GM21717 (cell line): Measurements from ENCODE around the gene COLQ.
"Not testable (repeated sequence)": the region's sequence is repeated elsewhere in the genome, so short reads cannot be mapped to it uniquely, and the experiment has no call there.

Experiments
- ATAC-seq: cut with Tn5 transposase; IDR thresholded peaks from one replicate; pipeline ENCODE4 v1.9.1; 2021; ENCODE audit warnings: mild to moderate bottlenecking, moderate library complexity; ENCODE audit not compliant: unreplicated experiment

The COLQ gene

GRCh38 chr3:15493436-15493835 is 28.1 kb downstream of the COLQ start:
- no peak for ATAC-seq

GRCh38 chr3:15492847-15493360 is 28.6 kb downstream of the COLQ start:
- no peak for ATAC-seq

GRCh38 chr3:15491143-15491542 is 30.4 kb downstream of the COLQ start:
- ATAC-seq: no peak

GRCh38 chr3:15490158-15490557 is 31.3 kb downstream of the COLQ start:
- ATAC-seq: no peak

GRCh38 chr3:15488002-15488401 is 33.5 kb downstream of the COLQ start:
- no peak for ATAC-seq

GRCh38 chr3:15486979-15487378 is 34.5 kb downstream of the COLQ start:
- ATAC-seq: no peak

- ATAC-seq: no peak
These were observed 35.5 kb downstream of the COLQ start for GRCh38 chr3:15486020-15486419.

- ATAC-seq: not testable (repeated sequence)
These were observed 37.0 kb downstream of the COLQ start for GRCh38 chr3:15484551-15484950.

GRCh38 chr3:15479400-15480224 is 41.9 kb downstream of the COLQ start:
- no peak for ATAC-seq

- ATAC-seq: no peak
These were observed 42.9 kb downstream of the COLQ start for GRCh38 chr3:15478640-15478979.

- ATAC-seq: no peak
These were observed 43.4 kb downstream of the COLQ start for GRCh38 chr3:15477951-15478639.

GRCh38 chr3:15476378-15476777 is 45.1 kb downstream of the COLQ start:
- ATAC-seq: no peak

GRCh38 chr3:15475161-15475560 is 46.3 kb downstream of the COLQ start:
- ATAC-seq: no peak

GRCh38 chr3:15471861-15472260 is 49.6 kb downstream of the COLQ start:
- ATAC-seq: no peak

- ATAC-seq: no peak
These were observed 50.7 kb downstream of the COLQ start for GRCh38 chr3:15470849-15471248.

- ATAC-seq: no peak
These were observed 51.2 kb downstream of the COLQ start for GRCh38 chr3:15470261-15470660.

- no peak for ATAC-seq
These were observed 54.0 kb downstream of the COLQ start for GRCh38 chr3:15467227-15468181.

GRCh38 chr3:15465876-15466585 is 55.5 kb downstream of the COLQ start:
- ATAC-seq: no peak

GRCh38 chr3:15462451-15462850 is 59.1 kb downstream of the COLQ start:
- no peak for ATAC-seq

GRCh38 chr3:15460891-15461531 is 60.5 kb downstream of the COLQ start:
- ATAC-seq: no peak
